HG02610 (cell line): ENCODE data around the gene PPP1R14C.
"Not testable (repeated sequence)": the region's sequence is repeated elsewhere in the genome, so short reads cannot be mapped to it uniquely, and the experiment has no call there.

ENCODE experiments used
- ATAC-seq: cut with Tn5 transposase; IDR thresholded peaks from one replicate; pipeline ENCODE4 v1.9.1; 2021; ENCODE audit warnings: mild to moderate bottlenecking, moderate library complexity; ENCODE audit not compliant: unreplicated experiment

The PPP1R14C gene

DNA sequence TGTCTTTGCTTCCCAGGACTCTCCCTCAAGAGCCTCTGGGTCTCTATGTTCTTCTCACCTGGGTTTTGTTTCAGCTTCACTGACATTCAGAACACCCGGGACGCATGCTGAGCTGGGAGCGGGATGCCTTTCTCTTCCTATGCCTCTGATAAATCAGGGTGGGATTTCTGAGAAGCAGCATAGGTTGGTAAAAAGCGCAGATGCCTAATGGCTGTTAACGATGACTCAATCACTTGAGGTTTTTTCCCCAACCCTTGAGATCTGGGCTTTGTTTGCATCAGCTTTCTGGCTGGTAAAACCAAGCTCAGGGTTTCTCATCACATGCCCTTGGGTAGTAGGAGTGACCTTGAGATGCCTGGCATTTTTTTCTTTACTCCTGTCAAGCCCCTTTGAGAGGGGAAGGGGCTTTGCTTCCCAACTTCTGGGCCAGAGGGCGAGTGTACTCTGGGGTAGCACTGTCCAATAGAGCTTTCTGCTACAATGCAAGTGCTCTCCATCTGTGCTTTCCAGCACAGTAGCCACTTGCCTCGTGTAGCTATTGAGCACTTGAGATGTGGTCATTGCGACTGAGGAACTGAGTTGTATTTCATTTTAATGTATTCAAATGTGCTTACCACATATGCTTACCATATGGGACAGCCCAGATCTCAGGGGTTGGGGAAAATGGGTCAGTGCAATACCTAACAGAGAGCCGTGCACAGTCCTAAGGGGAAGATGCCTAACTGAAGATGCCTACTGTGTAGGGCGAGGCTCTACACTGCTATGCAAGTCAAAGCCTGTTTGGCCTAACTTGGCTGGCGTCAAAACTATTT is 69.1 kb downstream of the PPP1R14C start:
- no peak for ATAC-seq

DNA sequence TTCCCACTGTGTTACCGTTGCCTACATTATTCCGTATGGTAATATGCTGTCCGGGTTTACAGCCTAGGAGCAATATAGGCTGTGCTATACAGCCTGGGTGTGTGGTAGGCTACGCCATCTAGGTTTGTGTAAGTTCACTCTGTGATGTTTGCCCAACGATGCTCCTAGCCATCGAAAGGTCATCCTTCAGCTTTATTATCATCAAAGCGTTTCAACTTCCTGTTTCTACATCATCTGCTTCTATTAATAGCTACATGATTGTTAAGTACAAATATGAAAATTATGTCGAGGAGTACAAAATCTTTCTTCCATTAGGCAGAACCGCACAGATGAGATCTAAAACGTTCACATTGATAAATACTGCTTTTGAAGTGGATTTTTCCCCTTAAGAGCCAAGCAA is 69.9 kb downstream of the PPP1R14C start:
- ATAC-seq, result no peak

DNA sequence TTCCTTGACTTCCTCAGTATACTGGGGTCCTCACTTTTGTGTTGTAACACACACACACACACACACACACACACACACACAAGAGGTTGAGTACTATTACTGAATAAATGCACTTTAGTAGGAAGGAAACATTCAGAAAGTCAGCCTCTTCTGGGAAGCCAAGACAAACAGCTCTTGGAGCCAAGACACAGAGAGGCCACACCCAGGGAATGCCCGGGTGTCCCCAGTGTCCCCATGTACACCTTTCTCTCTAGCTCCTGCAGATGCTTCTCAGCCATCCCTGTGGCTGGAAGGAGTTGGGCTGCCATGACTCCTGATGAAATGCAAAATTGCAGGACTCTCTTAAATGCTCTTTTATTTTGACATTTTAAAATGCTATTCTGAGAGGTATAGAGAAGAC is 70.5 kb downstream of the PPP1R14C start:
- no peak for ATAC-seq

DNA sequence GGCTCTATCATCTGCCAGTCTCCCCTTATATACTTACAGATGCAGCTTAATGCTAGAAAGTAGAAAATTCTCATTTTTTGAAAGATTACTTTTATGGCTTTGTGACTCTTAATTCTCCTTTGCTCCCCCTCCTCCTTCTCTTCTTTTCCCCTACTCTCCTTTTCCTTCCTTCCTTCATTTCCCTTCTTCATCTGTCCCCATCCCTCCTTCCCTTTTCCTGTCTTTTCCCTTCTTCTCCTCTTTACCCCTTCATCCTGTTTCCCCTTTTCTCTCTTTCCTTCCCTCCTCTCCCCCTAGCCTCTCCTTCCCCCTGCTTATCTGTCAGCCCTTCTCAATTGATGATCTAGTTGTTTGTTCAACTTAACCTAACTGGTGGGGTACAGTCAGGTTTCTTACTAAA is 71.5 kb downstream of the PPP1R14C start:
- no peak for ATAC-seq

DNA sequence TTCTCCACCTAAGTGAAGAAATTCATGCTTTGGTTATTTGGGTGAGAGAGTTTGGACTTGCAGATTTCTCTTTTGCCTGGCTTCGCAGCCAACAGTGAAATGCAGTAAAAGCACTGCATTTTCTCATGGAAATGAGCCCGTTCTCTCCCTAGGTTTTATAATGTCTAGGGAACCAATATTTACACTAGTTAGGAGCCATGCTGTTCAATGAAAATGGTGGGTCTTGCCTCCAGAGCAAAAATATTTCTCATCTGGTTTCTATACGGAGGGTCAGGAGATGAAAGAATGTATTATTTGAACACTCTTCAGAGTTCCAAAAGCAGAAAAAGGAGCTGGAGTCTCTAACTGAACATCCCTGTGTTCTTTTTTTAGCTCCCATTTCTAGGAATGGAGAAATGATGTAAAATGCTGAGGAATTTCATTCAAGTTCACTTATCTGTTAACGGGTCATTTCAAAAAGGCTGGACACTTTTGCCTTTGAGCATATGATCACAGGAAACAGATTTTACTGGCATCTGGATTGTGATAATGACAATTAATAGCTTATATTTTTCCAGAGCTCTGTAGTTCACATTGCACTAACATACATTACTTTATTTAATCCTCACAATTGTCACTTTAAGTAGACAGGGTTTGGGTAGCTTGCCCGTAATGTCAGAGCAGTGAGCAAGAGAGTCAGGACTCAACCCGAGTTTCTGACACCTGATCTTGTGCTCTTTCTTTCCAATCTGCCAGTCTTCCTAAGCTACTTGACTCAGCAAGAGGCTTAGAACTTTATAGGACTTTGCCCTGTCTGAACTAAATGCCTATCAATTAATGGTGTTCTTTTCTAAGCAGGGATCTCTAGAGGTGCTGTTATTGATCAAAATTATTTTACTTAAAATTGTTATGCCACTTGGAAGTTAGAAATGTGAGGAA is 78.0 kb downstream of the PPP1R14C start:
- ATAC-seq, result no peak

DNA sequence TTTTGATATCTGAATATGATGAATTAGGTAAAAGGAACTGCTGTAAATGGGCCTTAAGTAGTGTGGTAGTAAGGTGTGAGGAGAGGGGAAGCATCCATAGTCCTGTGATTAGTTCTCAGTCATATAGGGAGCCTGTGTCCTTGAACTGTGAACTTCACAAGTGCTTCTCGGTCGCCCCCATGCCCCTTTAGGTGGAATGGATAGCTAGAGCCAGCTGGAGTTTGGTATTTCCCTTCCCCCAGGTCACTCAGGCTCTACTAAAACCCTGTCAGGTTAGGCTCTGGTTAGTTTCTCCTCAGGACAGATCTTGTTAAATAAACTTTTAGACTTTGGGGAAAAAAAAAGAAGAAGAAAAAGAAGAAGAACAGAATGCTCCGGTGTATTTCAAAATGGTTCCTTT is 82.0 kb downstream of the PPP1R14C start:
- ATAC-seq, result no peak

DNA sequence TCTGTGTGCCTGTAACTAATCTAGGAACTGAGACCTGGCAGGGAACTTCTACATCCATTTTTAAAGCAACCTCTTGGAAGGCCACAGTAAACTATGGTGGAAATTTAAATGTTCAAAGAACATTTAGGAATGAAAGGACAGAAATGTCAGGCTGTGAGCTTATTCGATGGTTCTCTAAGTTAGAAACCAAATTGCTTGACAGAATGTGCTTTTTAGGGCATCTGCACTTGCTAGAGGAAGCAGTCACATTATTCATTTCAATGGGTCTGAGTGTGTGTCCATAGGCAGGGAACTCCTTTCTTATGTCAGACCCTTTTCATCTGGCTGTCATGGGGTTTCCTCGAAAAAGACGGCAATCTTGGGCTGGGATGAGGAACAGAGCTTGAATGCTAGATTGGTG is 84.4 kb downstream of the PPP1R14C start:
- no peak for ATAC-seq

DNA sequence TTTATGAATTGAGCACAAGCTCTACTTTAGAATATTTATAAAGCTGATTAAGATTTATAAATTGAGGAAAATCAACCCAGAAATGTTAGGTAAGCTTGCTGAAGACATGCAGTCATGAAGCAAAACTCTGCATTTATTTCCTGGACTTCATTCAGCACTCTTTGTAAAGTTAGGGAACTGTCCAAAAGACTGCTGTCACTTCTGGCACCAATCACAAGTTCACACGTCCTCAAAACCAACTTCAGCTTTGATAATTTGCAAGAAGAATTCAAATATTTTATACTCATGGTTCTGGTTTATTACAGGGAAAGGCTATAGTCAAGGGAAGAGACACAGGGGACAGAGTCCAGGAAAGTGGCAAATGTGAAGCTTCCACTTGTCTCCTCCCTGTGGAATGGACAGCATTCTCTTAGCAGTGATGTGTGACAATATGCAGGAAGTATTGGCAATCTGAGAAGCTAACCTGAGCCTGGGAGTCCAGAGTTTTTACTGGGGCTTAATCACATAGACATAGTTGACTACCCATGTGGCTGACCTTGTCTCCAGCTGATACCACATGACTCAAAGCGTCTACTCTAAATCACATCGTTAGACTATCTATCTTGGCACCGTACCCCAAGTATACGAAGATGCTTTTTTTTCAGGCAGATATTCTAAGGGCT is 85.4 kb downstream of the PPP1R14C start:
- no peak for ATAC-seq

DNA sequence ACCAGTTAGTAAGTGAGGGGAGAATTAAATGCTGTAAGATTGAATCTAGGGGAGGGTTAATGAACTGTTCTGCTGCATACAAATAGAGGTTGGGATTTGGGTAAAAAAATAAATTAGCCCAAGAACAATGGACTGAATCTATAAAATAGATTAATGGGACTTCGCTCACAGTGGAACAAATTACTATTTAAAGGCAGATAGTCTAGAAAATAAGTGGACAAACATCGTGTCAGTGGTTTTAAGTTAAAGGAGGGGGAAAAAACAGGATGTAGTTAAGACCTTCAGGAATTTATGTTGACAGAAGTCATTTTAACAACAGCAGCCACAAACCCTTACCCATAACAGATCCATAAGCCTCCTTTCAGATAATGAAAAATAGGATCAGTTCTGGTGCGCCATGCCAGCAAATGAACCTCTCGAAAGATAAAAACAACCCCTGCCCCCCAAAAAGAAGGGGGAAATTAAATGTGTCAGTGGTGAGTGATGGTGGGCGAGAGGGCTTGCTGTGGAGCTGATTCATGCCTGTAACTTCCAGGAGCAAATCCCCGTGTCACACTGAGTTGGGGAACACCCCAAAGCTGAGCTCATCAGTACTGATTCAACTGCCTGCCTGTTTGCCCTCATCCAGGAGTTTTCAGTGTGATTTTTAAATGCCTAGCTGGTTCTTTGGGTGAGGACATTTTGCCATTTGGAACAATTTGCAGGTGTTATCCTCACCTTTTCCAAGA is 86.8 kb downstream of the PPP1R14C start:
- no peak for ATAC-seq

DNA sequence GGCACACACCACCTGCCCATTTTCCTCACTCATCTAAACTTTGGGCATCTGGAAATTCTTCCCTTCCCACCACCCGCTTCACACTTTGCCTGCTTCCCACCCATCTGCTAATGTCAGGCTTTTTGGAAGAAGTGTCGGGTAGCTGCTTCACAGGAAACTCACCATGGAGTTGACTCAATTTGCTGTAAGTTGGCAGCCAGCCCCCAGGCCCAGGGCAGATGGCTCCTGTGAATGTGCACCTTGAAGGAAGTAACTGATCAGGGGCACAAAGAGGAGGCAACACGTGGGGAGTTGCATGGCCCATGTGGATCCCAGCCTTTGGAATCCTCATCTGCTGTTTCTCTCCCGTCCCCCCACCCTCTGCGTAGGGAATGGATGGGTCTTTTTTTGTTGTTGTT is 87.3 kb downstream of the PPP1R14C start:
- no peak for ATAC-seq

DNA sequence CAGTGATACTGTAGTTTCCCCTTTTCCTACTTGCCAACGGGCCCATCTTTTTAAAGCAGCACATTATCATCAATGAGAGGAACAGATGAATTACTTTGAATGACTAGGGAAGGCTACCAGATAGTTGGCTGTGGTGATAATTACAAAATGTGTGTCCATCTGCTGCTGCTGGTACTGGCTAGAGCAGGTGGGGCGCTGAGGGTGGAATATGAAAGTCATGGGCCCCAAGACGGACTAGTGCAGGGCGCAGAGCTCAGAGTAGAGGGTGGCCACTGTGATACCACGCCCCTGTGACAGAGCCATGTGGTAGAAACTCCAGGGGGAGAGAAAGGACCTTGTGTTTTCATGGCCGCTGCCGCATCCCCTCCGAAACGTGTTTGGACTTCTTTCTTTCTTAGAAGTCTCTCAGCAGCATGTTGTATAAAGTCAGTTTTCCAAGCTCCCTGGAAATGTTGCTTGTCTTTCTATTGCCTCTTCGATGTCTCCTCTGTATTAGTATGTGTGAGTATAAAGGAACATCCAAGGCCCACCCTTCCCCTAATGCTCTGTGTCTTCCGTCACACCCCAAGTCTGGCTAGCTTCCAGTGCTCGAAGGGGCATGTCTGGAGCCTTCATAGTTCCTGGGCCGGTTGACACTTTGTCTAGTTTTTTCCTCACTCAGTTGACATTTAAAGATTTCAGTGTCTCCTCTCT is 88.1 kb downstream of the PPP1R14C start:
- no peak for ATAC-seq

DNA sequence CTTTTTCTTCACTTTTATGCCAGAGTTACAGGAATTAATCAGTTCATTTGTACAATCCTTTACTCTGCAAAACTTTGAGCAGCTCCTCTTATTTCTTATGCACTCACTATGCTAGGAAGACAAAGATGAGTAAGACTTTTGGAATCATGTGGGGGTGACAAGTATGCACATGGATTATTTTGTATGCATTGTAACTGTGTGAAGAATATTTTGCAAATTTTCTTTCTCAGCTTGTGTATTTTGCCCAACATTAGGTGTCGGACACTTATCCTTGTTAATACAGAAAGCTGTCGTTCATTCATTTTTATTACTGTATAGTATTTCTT is 88.6 kb downstream of the PPP1R14C start:
- no peak for ATAC-seq

DNA sequence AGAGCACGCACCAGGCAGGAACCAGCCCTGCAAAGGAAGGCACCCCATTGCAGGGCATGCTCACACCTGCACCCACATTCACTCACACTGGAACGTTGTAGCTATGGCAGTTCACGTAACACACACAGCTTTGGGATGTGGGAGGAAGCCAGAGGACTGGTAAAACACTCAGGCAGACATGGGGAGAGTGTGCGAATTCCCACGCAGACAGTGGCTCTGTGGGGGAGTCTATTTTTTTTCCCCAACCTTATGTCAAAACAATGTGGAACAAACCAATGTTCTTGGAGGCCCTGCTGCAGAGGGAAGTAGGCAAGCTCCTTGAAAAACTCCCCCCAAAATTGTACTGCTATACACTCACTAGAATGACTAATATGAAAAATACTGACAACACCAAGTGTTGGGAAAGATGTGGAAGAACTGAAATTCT is 91.0 kb downstream of the PPP1R14C start:
- ATAC-seq, result no peak

DNA sequence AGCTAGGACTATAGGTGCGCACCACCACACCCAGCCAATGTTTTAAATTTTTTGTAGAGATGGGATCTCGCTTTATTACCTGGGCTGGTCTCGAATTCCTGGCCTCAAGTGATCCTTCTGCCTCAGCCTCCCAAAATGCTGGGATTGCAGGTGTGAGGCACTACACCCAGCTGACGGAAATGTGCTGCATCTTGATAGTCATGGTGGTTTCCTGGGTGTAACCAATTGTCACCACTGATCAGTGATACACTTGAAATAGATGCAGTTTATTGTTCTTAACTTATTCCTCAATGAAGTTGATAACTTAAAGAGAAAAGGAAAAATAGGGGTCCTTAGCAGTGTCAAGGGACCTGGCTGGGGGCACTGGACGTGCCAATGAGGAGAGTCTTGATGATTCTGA is 92.4 kb downstream of the PPP1R14C start:
- no peak for ATAC-seq

DNA sequence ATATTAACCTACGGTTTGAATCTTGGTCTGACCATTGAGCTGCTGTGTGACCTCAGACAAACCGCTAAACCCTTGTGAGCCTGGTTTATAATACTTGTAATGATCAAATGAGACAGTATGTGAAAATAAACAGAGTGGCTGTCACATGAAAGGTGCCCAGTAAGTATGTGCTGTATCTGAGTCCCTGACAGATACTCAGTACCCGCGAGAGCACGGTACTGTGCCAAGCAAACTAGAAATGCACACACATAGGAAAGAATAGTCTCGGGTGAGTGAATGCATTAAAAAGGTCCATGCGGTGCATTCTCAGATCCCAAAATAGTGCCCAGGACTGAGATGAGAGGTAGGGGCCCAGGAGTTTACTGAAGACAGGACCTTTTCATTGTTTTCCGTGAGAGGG is 93.3 kb downstream of the PPP1R14C start:
- ATAC-seq, result no peak

DNA sequence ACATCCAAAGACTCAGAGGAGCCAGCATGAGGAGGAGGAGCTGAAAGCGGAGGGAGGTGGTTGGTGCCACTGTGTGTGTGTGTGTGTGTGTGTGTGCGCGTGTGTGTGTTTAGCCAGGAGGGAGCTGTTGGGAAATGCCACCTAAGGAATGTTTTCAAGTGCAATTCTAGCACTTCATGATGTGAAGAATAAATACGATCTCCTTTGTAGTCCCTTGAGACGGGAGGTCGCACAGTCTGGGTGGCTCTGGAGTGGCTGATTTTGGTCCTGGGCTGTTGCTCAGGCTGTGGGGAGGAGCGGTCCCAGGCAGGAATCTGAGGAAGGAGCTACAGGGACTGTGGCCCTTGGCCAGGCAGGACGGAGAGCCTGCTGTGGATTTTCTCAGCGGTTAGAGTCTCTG is 93.7 kb downstream of the PPP1R14C start:
- no peak for ATAC-seq

DNA sequence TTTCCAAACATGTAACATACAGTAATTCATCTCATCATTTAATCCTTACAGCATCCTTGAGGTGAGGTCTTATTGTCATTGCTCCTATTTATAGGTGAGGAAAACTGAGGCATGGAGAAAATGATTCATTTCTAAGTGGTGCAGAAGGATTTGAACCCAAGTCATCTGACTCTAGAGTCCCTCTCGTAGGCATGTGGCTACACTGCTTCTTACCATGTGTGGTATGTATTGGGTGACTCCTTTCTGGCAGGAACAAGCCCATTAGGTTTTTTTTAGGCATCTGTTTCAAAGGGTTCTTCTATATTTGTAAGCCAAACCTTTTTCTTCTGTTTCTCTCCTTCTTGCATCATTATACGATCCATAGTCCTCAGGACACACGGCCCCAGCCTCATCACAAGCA is 94.8 kb downstream of the PPP1R14C start:
- ATAC-seq, result no peak

DNA sequence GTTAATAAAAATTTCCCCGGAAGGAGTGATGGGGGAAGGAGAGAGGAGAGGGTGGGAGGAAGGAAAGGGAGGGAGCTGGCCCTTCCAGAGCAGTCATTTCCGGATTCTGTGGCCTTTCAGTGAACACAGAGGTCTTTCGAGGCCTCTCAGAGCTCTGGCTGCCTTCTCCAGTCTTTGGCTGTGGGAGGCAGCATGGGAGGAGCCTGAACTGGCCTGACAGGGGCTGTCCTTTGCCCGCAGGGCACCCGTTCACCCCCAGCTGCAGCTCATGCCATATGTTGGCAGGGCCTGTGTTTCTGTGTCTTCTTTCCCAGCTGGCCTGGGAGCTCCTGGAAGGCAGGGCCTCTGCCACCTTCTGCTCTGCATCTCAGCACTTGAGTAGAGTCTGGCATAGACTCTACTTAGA is 95.5 kb downstream of the PPP1R14C start:
- no peak for ATAC-seq

DNA sequence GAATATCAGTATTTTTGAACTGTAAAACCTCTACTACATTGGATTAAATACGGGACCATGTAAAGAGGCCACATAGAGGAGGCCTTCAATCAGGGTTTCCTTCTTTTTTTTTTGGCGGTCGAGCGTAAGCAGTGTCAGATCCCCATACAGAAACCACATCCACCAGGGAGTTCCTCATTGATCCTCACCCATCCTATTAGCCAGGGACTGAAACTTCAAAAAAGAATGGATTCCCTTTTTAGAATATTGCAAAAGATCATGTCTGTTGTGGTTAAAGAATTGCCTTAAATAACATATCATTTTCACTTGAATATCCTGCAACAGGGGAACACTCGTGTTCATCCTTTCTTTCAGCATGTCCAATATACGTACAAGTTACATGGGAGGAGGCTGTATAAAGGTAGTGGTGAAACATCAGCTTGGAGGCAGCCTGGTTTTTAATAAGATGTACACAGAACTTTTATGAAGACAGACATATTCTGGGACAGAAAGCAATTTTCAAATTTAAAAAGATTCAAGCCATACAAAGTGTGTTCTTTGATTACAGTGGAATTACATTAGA is 96.1 kb downstream of the PPP1R14C start:
- no peak for ATAC-seq

DNA sequence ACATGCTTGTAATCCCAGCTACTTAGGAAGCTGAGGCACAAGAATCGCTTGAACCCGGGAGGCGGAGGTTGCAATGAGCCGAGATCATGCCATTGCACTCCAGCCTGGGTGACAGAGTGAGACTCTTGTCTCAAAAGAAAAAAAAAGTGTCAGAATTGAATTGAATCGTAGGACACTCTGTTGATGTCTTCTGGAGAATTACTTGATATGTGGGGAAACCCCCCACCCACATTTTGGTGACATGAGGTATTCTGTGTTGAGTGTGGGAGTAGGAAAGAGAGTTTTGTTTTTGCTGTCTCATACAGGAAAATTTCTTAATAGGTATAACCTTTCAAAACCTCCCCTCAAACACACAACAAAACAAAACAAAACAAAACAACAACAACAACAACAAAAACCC is 98.9 kb downstream of the PPP1R14C start:
- ATAC-seq, result not testable (repeated sequence)
